Muscle of arm (tissue), 12 donors: ENCODE results near the gene TBX4. TPM values are rescaled to one million over a fixed set of nuclear protein-coding genes. Genes with fewer than 3 reads are reported as not detected.

Experiments used
- DNase-seq: peaks from one replicate; pipeline ENCODE4 v3.0.0-alpha.2; 2013
- polyA plus RNA-seq, 12 donors: library from polyadenylated mRNA; unstranded; fragments of 120-200 nt; gene quantifications; one replicate each; pipeline ENCODE4 v1.2.1, GENCODE V29; 2013; ENCODE audit not compliant: insufficient read length in 12 of 12

Gene TBX4
- polyA plus RNA-seq, 12 donors = 3.0 to 42.8 (median 12.8) TPM; not detected in 1

GRCh38 chr17:61463316-61464129 is 11.3 kb downstream of the TBX4 start:
- DNase-seq = no peak

GRCh38 chr17:61464130-61464842 is 12.1 kb downstream of the TBX4 start:
- DNase-seq = no peak

- no peak for DNase-seq
Measured at GRCh38 chr17:61464843-61465180, 12.6 kb downstream of the TBX4 start.

GRCh38 chr17:61465550-61466237 is 13.5 kb downstream of the TBX4 start:
- DNase-seq = no peak

GRCh38 chr17:61466246-61466645 is 14.0 kb downstream of the TBX4 start:
- DNase-seq = no peak

- DNase-seq = no peak
Measured at GRCh38 chr17:61467416-61468262, 15.4 kb downstream of the TBX4 start.

GRCh38 chr17:61468263-61468907 is 16.2 kb downstream of the TBX4 start:
- DNase-seq = no peak

- no peak for DNase-seq
Measured at GRCh38 chr17:61469474-61469873, 17.3 kb downstream of the TBX4 start.

GRCh38 chr17:61469949-61470348 is 17.7 kb downstream of the TBX4 start:
- no peak for DNase-seq

- no peak for DNase-seq
Measured at GRCh38 chr17:61470530-61471136, 18.4 kb downstream of the TBX4 start.

GRCh38 chr17:61474235-61474927 is 22.2 kb downstream of the TBX4 start:
- DNase-seq = no peak

- DNase-seq = no peak
Measured at GRCh38 chr17:61474934-61475333, 22.7 kb downstream of the TBX4 start.

- DNase-seq = no peak
Measured at GRCh38 chr17:61475726-61476125, 23.5 kb downstream of the TBX4 start.

- no peak for DNase-seq
Measured at GRCh38 chr17:61476476-61477203, 24.4 kb downstream of the TBX4 start.

- DNase-seq = no peak
Measured at GRCh38 chr17:61477204-61477834, 25.1 kb downstream of the TBX4 start.

- DNase-seq = no peak
Measured at GRCh38 chr17:61478026-61478789, 26.0 kb downstream of the TBX4 start.

GRCh38 chr17:61478790-61479492 is 26.7 kb downstream of the TBX4 start:
- DNase-seq = no peak
